Pulmonary artery endothelial cell (primary cell): ENCODE data around the gene CRACR2A. TPM values are rescaled to one million over a fixed set of nuclear protein-coding genes. Genes with fewer than 3 reads are reported as not detected.

Experiments
- DNase-seq: peaks from one replicate; pipeline ENCODE4 v3.0.0-alpha.2; 2011; ENCODE audit warnings: low read depth, low spot score
- total RNA-seq: library from RNA; depleted of rRNA; stranded (reverse); fragments of >200 nt; gene quantifications from 2 replicates; pipeline ENCODE4 v1.2.3, GENCODE V29; 2014

The CRACR2A gene
- total RNA-seq, 1 donor from 2014 or later = 7.1 TPM

DNA sequence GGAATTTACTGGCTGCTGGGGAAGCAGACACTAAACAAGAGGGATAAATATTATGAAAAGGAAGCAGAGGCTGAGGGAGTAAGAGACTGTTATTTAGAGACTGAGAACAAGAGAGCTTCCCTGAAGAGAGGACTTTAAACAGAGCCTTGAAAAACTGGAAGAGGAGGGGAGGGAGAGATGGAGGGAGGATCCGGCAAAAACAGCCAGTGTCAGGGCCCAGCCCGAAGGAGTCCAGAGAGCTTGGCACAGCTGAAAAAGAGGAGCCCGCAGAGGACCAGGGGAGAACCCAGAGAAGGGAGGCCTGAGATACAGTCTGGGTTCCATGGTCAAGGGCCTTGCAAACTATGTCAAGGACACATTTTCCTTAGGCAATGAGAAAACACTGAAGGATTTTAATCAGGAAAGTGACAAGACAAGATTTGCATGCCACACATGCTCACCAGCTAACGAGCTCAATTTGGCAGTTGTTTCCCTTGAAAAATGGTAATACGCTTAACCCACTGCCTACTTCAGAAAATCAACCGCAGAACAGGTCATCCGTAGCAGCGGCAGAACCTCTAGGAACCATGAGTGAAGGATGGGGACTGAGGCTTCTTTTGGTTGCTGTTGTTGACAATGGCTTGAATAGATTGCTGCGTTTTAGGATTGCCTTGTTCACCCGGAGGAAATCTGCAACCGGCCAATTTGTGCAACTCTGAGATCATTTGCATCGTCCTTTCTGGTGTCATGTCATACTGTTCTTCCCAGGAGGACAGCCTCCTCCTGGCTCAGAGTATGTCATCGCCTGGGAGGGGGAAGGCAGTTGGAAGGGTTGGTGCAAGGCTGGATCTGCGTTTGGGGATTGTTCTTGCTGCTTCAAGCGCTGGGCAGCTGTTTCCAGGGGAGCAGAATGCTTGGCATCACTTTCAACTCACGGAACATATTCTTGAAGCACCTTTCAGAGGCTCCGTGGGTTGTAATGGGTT lies 153.7 kb downstream of the CRACR2A start:
- no peak for DNase-seq

DNA sequence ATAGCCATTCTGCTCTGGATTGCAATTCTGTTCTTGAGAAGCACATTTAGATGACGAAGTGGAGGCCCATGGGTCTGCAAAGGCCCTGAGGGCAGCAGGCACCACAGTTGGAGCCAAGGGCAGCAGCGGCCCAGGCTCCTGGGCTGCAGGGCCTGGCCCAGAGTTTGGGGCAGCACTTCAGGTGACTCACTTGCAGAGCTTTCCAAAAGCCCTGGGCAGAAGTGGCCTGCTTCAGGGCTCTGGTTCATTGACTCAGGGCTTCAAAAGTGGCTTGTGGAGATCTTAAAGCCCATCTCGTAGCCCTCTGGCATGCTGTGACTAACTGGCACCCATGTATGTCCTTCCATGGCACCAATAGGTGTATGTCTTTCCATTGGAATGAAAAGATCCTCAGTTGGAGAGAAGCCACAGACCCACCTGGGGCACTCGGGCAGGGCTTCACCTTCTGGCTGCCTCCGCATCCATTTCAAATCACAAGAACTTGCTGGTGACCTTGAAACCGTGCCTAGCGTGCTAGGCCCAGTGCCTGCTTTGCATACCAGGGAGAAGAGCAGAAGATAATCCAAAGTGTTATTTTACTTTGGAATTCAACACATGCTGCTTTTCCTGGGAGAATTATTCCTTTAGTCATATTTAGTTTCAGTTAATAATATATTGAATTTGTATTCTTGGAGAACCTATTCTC lies 155.2 kb downstream of the CRACR2A start:
- DNase-seq = no peak

DNA sequence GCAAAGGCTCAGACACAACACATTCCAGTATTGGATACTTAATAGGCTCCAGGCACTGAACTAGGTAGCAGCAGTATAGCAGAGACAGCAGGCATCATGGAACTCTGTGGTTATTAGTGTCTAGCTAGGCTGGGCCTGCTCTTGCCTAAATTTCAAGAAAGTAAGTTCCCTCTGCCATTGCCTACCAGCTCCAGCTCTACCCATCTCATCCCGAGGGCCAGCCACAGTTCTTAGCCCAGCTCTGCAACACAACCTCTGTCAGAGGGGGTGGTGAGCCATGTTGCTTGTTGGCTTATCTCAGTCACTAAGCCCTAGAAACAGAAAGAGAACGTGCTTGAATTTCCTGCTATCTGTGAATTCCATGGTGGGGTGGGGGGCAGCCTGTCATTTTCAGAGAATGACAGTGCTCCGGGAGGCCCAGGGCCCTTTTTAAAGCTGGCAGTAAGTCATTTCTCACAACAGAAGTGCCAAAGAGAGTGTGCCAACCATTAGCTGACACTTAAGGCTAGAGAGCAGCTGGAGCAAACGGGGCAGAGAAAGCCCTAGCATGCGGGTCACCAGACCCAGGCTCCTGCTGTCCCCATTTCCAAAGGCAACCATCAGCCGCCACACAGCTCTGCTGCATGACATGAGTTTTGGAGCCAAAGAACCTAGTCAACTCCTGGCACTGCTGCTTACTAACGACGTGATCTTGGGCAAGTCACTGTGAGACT lies 156.1 kb downstream of the CRACR2A start:
- no peak for DNase-seq

DNA sequence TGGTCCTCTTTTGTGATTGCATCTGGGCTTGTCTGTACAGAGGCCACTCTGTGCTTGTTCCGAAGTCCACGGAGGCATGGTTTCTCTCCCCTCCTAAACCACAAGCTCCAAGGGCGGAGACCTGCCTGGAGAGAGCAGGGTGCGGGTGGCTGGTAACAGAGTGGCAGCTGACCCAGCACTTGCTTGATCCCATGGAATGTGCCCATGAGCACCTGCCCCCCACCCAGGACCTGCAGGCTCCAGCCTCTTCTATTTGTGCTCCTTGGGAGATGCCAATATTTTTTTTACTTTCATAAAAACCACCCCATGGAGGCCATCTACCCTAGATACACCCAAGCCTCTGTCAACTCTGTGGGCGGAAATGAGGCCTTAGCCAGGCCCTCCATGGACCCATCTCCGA lies 157.2 kb downstream of the CRACR2A start:
- DNase-seq = no peak

DNA sequence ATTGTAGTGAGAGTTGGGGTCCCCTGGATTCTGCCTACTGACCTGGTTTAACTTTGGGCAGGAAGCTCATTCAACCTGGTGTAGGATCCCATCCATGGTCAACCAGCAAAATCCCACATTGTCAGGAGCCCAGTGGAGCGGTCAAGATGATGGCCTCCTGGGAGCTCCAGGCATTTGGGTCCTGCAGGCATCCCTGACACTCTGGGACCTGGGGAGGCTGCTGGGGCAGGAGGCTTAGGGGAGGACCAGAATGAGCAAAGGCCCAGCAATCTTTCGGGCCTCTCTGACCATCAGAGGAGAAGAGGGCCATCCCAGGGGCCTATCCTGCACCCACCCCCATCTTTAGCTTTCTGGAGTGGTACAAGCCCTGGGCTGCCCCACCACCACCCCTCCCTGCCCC lies 157.9 kb downstream of the CRACR2A start:
- no peak for DNase-seq

DNA sequence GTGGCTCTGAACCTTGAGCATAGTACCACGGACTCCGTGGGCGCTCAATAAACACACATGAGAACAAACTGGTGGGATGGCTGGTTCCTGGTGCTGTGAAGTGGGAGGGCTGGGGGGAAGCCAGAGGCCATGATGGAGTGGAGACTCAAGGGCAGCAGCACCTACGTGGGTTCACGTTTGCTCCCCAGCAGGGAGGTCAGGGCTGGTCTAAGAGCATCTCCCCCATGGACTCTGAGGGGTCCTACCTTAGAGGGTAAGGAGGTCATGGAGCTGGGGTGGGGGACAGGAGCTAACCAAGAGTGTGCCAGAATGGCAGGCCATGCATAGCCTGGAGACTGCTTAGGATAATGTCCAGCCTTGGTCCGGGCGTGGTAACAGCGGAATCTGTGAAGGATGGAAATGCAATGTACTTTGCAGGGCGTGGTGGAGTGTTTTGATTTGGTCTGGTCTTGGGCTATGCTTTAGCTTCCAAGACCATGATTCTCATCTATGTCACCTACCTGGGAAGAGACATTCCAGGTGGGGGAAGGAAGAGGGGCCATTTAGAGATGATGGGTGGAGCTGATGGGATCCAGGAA lies 158.9 kb downstream of the CRACR2A start:
- DNase-seq = no peak

DNA sequence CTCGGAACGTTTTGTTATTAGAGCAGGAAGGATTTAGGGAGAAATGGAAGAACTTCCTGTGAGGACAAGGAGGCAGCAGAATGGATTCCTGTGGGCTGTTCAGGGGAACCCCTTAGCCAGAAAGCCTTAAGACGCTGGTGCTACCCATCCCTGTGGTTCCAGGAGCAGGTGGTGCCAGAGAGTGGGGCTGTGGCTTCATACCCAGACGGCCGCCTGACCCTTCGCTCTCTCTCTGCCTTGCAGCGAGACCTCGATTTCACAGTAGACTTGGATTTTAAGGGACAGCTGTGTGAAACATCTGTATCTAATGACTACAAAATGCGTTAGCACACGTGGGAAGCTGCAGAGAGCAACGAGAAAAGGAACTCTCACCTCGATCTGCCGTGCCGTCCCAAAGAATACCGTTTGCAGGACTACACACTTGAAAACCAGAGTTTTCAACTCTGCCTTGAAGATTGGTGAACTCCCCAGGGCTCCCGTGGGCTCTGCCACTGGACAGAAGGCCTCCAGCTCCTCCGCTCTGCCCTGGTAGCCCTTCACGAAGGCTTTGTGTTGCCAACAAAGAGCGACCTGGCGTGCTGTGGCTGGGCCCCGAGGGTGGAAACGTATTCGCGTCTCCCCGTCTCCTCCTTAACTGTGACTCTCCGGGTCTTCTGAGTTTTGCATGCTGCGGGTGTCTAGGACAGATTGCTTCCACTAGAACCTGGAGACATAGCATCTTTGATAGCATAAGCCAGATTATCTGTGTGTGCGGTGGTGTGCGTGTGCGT lies 159.9 kb downstream of the CRACR2A start:
- no peak for DNase-seq

DNA sequence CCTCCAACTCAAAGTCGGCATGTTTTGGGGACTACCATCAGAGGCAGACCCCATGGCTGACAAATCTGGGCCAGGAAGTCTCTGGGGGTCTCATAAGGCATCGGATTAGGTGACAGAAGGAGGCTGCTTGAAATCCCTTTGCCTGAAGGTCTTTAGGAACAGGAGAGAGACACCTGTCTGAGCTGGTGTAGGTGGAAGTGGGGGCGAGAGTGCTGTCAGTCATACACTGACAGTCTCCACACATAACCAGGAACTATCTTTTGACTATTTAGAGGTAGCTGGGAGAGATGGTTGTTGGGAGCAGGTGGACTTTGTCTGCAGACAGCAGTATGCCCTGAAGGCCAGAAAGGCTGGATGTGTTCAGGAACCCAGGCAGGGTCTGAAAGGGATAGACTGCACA lies 163.2 kb downstream of the CRACR2A start:
- DNase-seq = no peak

DNA sequence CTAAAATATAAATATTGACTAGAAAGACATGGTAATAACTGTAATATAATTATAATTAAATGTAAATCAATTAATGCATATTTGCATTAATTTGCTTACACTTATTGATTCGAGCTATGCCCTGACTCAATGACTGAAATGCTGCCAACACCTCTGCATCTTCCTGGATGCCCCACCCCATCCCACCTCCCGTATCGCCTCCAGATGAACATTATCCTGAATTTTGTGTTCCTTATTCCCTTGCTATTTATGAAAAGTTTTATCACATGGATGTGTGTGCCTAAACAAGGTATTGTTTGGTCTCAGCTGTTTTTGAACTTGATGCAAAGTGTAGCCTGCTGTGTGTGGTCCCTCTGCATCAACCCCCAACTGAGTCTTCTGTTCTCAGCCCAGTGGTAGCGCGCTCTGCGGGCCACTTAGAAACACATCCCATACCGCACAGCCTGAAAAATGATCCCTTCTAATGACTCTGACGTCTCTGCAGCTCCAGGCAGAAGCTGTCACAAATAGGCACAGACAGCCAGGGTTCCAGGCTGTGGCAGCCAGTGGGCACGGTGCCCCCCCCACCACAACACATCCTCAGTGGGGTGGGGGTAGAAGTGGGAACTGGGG lies 165.4 kb downstream of the CRACR2A start:
- no peak for DNase-seq

DNA sequence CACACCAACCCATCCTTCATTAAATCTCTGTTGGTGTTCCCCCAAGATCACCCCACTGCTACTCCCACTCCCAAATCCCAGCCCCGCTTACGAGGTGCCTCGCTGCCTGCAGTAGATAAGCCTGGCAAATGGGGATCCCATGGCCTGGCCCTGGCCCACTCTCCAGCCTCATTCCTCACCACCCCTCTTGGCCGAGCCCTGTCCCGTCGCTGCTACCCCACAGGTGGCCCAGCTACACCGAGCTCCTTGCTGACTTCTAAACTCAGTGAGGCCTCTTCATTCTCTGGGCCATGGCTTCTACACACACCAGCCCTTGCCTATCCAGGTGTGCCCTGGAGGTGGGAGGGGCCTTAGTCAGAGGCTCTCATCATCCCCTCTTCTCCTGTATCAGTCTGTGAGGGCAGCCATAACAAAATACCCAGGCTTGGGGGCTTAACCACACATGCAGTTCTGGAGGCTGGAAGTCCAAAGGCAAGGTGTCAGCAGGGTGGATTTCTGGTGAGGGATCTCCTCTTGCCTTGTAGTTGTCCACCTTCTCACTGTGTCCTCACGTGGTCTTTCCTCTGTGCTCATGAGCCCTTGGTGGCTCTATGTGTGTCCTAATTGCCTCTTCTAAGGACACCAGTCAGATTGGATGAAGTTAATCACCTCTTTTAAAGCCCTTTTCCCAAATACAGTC lies 169.1 kb downstream of the CRACR2A start:
- no peak for DNase-seq

DNA sequence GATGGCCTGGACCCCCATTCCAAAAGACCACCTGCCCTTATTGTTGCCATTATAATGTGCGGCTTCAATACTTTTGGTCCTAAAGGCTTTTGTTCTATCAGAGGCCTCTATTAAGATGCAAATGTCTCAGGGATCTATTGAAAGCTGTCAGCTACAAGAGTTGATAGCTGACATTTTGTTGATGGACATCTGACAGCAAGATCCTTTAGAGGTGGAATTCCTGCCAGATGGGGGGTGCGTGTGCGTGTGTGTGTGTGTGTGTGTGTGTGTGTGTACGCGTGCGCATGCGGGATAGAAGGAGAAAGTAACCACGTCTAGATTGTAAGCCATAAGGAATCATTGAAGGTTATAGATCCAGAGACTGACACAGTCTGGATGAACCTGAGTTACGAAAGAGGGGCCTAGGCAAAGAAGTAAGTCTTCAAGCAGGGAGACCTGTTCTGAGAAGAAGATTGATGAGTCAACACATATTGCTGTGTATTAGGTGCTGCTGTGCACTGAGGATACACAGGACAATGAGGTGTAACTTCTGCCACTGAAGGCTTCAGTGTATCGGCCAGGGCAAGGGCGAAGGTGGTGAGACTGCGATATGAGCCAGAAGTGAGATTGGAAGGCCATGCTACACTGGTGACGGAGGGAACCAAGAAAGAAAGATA lies 172.7 kb downstream of the CRACR2A start:
- no peak for DNase-seq

DNA sequence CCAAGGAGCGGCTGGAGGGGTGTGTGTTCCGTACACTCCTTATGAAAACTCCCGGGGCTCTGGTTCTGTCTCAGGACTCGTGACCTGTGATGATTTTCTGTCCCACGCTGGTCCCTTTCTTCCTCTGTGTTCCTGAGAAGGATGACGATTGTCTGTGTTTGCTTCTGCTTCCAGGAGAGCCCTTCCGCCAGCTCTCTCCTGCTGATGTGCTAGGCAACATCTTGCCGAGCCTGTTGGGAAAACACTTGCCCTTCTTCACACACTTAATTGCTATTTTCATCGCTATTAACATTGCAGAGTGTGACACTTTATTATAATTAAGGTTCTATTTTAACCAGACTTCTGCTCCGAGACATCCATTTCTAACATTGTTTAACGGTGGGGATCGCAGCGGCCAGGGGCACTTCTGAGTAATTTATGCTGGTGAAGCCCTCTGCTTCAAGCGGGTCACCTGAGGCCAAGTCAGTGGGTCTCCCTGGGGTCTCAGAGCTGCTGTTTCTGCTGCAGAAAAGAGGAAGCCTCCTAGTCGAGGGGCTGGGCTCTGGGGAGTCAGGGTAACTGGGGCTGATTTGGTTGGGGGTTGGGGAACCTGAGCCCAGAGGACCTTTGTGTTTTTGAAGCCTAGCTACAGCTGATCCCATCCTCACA lies 173.3 kb downstream of the CRACR2A start:
- DNase-seq = no peak

DNA sequence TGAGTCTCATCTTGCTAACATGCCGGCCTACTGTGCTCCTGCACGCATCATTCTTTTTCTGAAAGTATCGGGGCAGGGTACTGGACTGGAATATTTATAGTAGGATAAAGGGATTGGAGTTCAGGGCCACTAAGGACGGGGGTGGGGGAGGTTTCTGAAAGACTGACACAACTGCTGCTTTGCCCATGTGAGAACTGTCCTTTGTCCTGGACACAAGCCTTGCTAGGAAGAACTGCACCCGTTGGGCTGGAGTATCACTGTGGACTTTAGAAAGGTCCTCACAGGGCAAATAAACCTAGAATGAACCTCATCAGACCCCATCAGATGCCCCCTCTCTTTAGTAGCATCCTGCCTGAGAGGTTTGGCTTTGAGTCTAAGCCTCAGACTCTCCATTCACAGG lies 174.4 kb downstream of the CRACR2A start:
- DNase-seq = no peak

DNA sequence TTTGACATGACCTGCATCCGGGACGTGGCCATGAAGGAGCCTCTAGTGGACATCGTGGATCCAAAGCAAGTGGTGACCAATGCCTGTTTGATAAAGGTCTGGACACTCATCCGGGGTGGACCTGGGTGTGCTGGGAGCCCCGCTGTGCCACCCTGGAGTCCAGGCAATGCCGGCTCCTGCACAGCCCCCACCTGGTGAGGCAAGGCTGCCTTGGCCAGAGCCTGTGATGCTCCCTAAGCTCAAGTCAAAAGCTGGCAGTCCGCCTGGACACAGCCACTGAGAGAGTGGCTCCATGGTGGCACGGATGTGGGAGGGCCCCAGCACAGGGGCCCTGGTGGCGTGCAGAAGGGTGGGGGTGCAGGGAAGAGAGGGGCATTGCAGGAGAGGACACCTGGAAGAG lies 176.0 kb downstream of the CRACR2A start:
- no peak for DNase-seq

DNA sequence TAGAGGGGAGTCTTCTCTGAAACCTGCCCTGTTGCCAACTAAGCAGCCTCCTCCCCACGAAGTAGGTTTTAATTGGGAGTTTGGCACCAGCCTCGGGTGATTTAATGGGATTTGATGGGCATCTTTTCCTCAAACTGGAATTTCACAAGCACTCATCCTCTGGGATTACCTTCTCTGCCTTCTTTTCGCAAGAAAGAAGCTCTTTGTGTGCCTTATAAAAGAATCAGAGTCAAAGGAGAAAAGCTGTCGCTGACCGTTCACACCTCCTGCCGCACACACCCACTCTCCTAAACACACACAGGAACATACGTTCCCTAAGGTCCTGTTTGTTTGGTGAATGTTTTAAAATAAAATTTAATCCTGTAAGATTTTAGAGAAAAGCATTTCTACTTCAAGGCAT lies 177.9 kb downstream of the CRACR2A start:
- no peak for DNase-seq

DNA sequence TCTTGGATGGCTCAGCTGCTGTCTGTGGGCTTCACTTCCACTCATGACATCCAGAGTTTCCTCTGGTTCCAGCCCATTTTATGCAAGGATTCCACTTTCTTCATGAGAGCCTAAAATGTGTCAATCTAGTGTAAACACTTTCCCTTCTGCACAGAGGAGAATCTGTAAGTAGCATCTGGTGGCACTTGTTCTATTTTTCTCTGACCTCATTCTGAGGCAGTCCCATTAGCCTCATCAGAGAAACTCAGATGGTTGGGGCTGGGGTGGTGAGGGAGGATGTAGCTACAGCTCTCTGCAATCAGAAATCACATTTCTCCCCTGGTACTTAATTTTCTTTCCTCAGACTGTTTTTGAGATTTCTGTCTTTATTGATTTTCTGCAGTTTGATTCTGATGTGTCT lies 180.3 kb downstream of the CRACR2A start:
- no peak for DNase-seq

DNA sequence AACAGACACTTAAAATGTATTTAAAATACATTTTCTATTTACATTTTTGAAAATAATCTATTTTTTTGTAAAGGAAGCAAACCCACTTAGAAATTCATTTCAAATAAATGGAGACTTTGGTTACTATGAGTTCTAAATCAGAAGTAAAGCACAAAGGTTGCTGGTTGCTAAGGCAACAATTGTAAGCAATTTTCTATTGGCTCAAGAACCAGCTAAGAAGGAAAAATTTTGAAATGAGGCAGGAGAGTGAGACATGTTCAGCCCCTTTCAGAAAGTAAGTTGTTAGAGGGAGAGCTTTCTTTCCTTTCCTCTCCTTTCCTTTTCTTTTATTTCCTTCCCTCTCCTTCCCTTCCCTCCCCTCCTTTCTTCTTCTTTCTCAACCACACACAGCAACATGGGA lies 181.2 kb downstream of the CRACR2A start:
- DNase-seq = no peak

DNA sequence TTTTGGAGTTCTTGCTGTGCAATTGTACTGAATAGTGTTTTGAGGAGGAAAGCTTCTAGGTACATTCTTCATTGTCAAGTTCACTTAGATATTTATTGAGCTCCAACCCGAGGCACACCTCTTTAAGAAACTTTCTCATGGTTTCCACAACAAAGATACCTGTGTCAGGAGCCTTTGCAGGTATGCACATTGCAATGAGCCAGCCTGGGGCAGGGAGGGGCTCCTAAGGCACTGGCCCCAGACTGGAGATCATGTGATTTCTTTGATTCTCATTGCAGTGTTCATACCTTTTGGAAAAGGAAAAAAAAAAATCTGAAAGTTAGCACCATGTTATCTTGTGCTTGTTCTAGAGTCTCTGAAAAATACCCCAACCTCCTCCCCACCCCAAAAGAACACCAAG lies 181.6 kb downstream of the CRACR2A start:
- no peak for DNase-seq

DNA sequence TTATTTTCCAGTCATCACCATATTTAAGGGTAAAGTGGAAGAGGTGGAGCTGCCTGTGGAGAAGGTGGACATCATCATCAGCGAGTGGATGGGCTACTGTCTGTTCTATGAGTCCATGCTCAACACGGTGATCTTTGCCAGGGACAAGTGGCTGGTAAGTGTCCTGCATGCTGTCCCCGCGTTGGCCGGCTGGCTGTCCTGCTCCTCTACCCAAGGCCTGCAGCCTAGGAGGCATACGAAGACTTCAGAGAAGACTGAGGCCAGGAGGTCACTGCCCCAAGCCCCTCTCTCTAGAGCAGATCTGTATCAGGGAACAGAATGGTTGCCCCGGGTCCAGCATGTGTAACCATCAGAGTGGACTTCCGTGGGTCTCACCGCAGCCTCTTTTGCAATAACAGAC lies 184.2 kb downstream of the CRACR2A start:
- no peak for DNase-seq
